ENCODE results near the gene FAM184A. TPM values are rescaled to one million over a fixed set of nuclear protein-coding genes. Genes with fewer than 3 reads are reported as not detected.

FAM184A gene
- total and polyA plus RNA-seq, 5 donors from 2014 or later = 1.0 to 7.7 (median 1.7) TPM

DNA sequence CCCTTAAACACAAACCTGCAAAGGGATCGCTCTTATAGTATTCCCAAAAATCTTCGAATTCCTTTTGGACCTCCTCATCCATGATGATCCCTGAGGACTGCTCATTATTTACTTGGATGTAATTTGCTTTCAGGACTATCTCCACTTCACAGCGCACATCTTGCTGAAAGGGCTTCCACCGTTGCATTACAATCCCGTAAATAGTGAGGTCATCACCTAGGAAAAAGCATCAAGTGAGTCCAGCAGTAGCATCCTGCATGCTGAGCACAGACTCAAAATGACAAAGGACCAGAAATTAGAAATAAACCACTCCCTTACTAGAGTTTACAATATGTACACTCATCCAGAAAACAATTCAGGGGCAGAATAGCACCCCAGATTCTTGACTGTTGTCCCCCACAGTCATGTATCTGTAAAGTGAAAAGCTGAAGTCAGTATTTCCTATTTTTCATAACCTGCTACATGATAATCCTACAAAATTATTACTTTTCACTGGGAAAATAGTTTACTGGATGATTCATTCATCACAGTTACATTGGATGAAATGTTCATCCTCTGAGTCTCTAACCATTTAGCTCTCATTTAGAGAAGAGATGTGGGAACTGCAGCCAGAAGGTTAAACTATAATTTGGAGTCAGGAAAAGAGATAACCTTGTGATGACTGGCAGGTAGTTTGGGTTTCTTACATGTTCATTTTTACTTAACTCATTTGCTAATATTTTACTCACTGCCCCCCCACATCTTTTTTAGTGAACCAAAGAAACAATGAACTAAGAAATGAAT lies 160.7 kb downstream of the FAM184A start:
- H3K9me3 Mint-ChIP-seq = no peaks in the 10 kb centered on the region
- H3K27me3 Mint-ChIP-seq = no peaks in the 10 kb centered on the region
- Histone ChIP-seq H3K36me3 (ENCODE audit: control insufficient read depth, insufficient read depth, low read length) (peaks cover 72% of the 10 kb centered on the region), H3K27me3 (ENCODE audit: control insufficient read depth, insufficient read depth, low read length) (no peaks in the 10 kb centered on the region), H3K9me3 (ENCODE audit: control insufficient read depth in 2 of 2, low read length in 2 of 2) (no peaks in the 10 kb centered on the region), H3K4me1 (ENCODE audit: control insufficient read depth, insufficient read depth, low read length, poor library complexity, severe bottlenecking) (no peaks in the 10 kb centered on the region), H3K4me3 (ENCODE audit: low read depth, low read length) (no peak overlapping the region), H3K27ac (ENCODE audit: insufficient read depth, low read length, poor library complexity, severe bottlenecking) (no peak overlapping the region)
- H3K27ac Mint-ChIP-seq = peak overlapping the region; percentile 0 to 39 (median 30)
- ATAC-seq (ENCODE audit: low read depth in 2 of 2) (no peak), DNase-seq (no peak)
- peaks cover 4 to 28% (median 17%) of the 10 kb centered on the region in 4 donors for H3K4me1 Mint-ChIP-seq
- H3K4me3 Mint-ChIP-seq = no peak overlapping the region
- peaks cover 52% of the 10 kb centered on the region for H3K36me3 Mint-ChIP-seq

DNA sequence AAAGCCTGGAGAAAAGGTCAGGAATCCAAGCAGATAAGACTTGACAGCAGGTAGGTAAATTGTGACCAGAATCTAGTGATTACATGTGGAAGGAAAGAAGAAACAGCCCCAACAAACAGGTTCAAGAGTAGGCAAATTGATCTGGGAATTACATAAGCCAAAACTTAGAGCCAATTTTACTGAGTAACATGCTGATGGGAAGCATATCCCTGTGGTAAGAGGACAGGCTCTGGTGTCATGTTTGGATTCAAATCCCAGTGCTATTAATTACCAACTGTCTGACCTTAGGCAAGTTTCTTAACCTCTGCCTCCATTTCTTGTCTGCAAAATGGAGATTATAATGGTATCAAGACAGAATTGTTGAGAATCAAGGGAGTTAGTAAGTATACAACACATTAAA lies 163.9 kb downstream of the FAM184A start:
- peaks cover 6 to 32% (median 23%) of the 10 kb centered on the region in 4 donors for H3K4me1 Mint-ChIP-seq
- H3K36me3 ChIP-seq (ENCODE audit: control insufficient read depth, insufficient read depth, low read length) = peaks cover 71% of the 10 kb centered on the region

DNA sequence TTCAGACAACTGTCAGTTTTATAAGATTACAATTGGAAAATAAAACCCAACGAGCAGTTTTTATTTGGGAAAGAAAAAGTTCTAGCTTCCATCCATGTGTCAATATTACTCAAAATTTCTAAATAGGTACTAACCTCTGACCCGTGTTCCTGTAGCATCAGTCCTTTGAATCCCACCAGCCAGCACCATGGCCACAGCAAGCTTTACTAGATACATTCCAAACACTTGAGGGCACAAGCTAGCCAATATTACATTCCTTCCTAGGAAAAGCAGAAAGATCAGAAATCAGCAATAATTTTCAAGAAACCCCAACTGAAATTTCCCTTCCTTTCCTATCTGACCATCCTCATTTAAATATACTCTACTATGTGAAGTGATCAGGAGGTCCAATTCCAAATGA lies 165.3 kb downstream of the FAM184A start:
- Histone ChIP-seq H3K27ac (ENCODE audit: insufficient read depth, low read length, poor library complexity, severe bottlenecking) (no peak overlapping the region), H3K4me3 (ENCODE audit: low read depth, low read length) (no peak overlapping the region), H3K4me1 (ENCODE audit: control insufficient read depth, insufficient read depth, low read length, poor library complexity, severe bottlenecking) (no peaks in the 10 kb centered on the region), H3K36me3 (ENCODE audit: control insufficient read depth, insufficient read depth, low read length) (peaks cover 79% of the 10 kb centered on the region), H3K27me3 (ENCODE audit: control insufficient read depth, insufficient read depth, low read length) (no peaks in the 10 kb centered on the region), H3K9me3 (ENCODE audit: control insufficient read depth in 2 of 2, low read length in 2 of 2) (no peaks in the 10 kb centered on the region)
- Mint-ChIP-seq H3K4me1 (peaks cover 12 to 28% (median 24%) of the 10 kb centered on the region in 4 donors), H3K27me3 (no peaks in the 10 kb centered on the region), H3K4me3 (no peak overlapping the region), H3K9me3 (no peaks in the 10 kb centered on the region), H3K36me3 (peaks cover 46% of the 10 kb centered on the region), H3K27ac (peak overlapping the region; percentile 4 to 85 (median 69))
- ATAC-seq (ENCODE audit: low read depth in 2 of 2) (no peak), DNase-seq (no peak)

More for the DNA sequence above, 163.9 kb downstream of the FAM184A start:
- no peak overlapping the region for H3K4me3 Mint-ChIP-seq
- Histone ChIP-seq H3K4me1 (ENCODE audit: control insufficient read depth, insufficient read depth, low read length, poor library complexity, severe bottlenecking) (no peaks in the 10 kb centered on the region), H3K4me3 (ENCODE audit: low read depth, low read length) (no peak overlapping the region), H3K27ac (ENCODE audit: insufficient read depth, low read length, poor library complexity, severe bottlenecking) (no peak overlapping the region), H3K27me3 (ENCODE audit: control insufficient read depth, insufficient read depth, low read length) (no peaks in the 10 kb centered on the region), H3K9me3 (ENCODE audit: control insufficient read depth in 2 of 2, low read length in 2 of 2) (no peaks in the 10 kb centered on the region)
- H3K36me3 Mint-ChIP-seq = peaks cover 45% of the 10 kb centered on the region
- no peaks in the 10 kb centered on the region for H3K27me3 Mint-ChIP-seq
- peak overlapping the region in 2 of 3 donors; percentile 4 to 16 for H3K27ac Mint-ChIP-seq
- no peaks in the 10 kb centered on the region for H3K9me3 Mint-ChIP-seq
- no peak for ATAC-seq (ENCODE audit: low read depth in 2 of 2)
- no peak for DNase-seq

DNA sequence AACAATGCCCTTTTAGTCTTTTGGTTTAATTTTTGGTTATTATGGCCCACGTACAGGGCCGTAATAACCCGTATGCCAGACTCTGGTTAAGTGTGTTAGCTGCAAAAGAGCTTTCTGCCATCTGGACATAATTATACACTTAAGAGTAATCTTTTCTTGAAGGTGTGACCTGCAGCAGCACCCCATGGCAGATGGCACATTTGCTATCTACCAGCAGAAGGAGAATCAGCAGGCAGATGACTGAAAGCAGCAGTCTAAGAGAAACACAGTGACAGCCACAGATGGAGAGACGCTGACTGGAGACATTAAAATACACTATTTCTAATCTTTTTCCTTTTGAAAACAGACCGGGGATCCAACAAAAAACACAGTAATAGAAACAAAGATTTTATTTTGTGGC lies 165.8 kb downstream of the FAM184A start:
- peaks cover 80% of the 10 kb centered on the region for H3K36me3 ChIP-seq (ENCODE audit: control insufficient read depth, insufficient read depth, low read length)
- Mint-ChIP-seq H3K27ac (peak overlapping the region in 1 of 3 donors; percentile 6), H3K36me3 (peaks cover 51% of the 10 kb centered on the region), H3K4me3 (no peak overlapping the region), H3K9me3 (no peaks in the 10 kb centered on the region), H3K4me1 (peaks cover 16 to 32% (median 21%) of the 10 kb centered on the region in 4 donors), H3K27me3 (no peaks in the 10 kb centered on the region)
- H3K27ac ChIP-seq (ENCODE audit: insufficient read depth, low read length, poor library complexity, severe bottlenecking) = no peak overlapping the region
- no peaks in the 10 kb centered on the region for H3K27me3 ChIP-seq (ENCODE audit: control insufficient read depth, insufficient read depth, low read length)
- no peak overlapping the region for H3K4me3 ChIP-seq (ENCODE audit: low read depth, low read length)
- no peaks in the 10 kb centered on the region for H3K9me3 ChIP-seq (ENCODE audit: control insufficient read depth in 2 of 2, low read length in 2 of 2)
- DNase-seq (no peak), ATAC-seq (ENCODE audit: low read depth in 2 of 2) (no peak)
- no peaks in the 10 kb centered on the region for H3K4me1 ChIP-seq (ENCODE audit: control insufficient read depth, insufficient read depth, low read length, poor library complexity, severe bottlenecking)

Other genes starting within 250 kb of the FAM184A start
- 30.2 TPM for gene ASF1A, start 184.5 kb downstream of the FAM184A start, total RNA-seq
- gene ASF1A, start 184.5 kb downstream of the FAM184A start, polyA plus RNA-seq = 10 to 100 TPM; 69.7 to 81.8 (median 71.8) TPM
- 57.3 TPM for gene MCM9, start 143.5 kb downstream of the FAM184A start, total RNA-seq
- 10 to 100 TPM; 18.5 to 24.2 (median 20.5) TPM for gene MCM9, start 143.5 kb downstream of the FAM184A start, polyA plus RNA-seq